Measurements from ENCODE around the gene KIR2DL1.
"Not testable (repeated sequence)": the region's sequence is repeated elsewhere in the genome, so short reads cannot be mapped to it uniquely, and the experiment has no call there.

DNA sequence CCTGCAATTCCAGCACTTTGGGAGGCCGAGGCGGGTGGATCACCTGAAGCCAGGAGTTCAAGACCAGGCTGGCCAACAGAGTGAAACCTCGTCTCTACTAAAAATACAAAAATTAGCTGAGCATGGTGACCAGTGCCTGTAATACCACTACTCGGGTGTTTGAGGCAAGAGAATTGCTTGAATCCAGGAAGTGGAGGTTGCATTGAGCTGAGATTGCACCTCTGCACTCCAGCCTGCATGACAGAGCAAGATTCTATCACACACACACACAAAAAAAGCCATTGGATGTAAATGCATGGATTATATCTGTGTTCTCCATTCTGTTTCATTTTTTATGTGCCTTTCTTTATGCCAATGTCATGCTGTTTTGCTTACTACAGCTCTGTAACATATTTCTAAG, 54.8 kb downstream of the KIR2DL1 start:
- TF ChIP-seq, protein P1, sequence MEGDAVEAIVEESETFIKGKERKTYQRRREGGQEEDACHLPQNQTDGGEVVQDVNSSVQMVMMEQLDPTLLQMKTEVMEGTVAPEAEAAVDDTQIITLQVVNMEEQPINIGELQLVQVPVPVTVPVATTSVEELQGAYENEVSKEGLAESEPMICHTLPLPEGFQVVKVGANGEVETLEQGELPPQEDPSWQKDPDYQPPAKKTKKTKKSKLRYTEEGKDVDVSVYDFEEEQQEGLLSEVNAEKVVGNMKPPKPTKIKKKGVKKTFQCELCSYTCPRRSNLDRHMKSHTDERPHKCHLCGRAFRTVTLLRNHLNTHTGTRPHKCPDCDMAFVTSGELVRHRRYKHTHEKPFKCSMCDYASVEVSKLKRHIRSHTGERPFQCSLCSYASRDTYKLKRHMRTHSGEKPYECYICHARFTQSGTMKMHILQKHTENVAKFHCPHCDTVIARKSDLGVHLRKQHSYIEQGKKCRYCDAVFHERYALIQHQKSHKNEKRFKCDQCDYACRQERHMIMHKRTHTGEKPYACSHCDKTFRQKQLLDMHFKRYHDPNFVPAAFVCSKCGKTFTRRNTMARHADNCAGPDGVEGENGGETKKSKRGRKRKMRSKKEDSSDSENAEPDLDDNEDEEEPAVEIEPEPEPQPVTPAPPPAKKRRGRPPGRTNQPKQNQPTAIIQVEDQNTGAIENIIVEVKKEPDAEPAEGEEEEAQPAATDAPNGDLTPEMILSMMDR (conservative IDR thresholded peaks at IDR 0.05 in 1 of 2, IDR thresholded peaks at IDR 0.05 in 1 of 2; ENCODE audit: low read depth in 1 of 2, low read length in 2 of 2), result not testable (repeated sequence)
- TF ChIP-seq EZH2 (IDR thresholded peaks at IDR 0.05; ENCODE audit: low read length, missing control alignments), result not testable (repeated sequence)

Measured in fibroblast of lung (primary cell).